Activated T-cell treated with anti-CD3 and anti-CD28 coated beads, Interleukin-2, amount 50 U/mL, for 24 hours (primary cell): Measurements from ENCODE around the gene APP.
"Not testable (repeated sequence)": the region's sequence is repeated elsewhere in the genome, so short reads cannot be mapped to it uniquely, and the experiment has no call there.

Source experiments
- DNase-seq: peaks from one replicate; pipeline ENCODE4 v3.0.0-alpha.2; 2020
- H3K27ac Mint-ChIP-seq: 2 replicates; pipeline ENCODE4 v1.8.0; 2020; ENCODE audit warnings: mild to moderate bottlenecking, mixed read lengths
- H3K27me3 Mint-ChIP-seq: 2 replicates; pipeline ENCODE4 v1.8.0; 2020; ENCODE audit warnings: mixed read lengths
- H3K36me3 Mint-ChIP-seq: 2 replicates; pipeline ENCODE4 v1.8.0; 2020; ENCODE audit warnings: low read depth, mixed read lengths
- H3K4me1 Mint-ChIP-seq: 2 replicates; pipeline ENCODE4 v1.8.0; 2020; ENCODE audit warnings: low read depth, mixed read lengths
- H3K4me3 Mint-ChIP-seq: 2 replicates; pipeline ENCODE4 v1.8.0; 2020; ENCODE audit warnings: mild to moderate bottlenecking, moderate library complexity, mixed read lengths
- H3K9me3 Mint-ChIP-seq: 2 replicates; pipeline ENCODE4 v1.8.0; 2020; ENCODE audit warnings: mixed read lengths

APP gene

DNA sequence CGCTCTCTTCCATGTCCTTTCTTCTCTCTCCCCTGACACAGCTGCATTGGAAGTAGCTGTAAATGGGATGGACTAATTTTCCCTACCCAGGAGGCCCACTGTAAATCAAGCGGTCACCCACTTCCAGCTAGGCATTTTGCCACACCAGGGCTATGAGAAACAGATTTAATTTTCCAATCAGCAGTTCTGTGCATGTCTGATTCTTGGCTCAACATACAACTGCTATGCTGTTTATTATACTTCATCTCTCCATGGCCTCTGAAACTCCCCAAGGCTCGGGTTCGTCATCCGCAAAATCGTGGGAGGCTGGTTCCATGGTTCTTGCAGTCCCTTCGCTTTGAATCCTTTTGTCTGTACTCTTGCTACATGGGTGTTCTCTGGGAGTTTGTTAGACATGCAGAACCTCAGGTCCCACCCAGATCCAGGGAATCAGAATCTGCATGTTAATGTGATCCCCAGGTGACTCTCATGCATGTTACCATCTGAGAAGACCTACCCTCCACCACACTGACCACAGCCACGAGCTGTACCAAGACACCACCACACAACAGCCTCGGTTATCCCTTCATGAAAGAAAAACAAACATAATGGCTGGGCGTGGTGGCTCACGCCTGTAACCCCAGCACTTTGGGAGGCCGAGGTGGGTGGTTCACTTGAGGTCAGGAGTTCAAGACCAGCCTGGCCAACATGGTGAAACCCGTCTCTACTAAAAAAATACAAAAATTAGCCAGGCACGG lies 245.3 kb downstream of the APP start:
- H3K27me3 Mint-ChIP-seq, result no peaks in the 10 kb centered on the region
- H3K36me3 Mint-ChIP-seq, result peaks cover 20% of the 10 kb centered on the region
- no peak overlapping the region for H3K27ac Mint-ChIP-seq

GRCh38 chr21:25918152-25918551 lies 252.4 kb downstream of the APP start:
- not testable (repeated sequence) for H3K9me3 Mint-ChIP-seq, H3K4me3 Mint-ChIP-seq, H3K27ac Mint-ChIP-seq, H3K27me3 Mint-ChIP-seq, DNase-seq, H3K4me1 Mint-ChIP-seq, H3K36me3 Mint-ChIP-seq

More for the DNA sequence above, 245.3 kb downstream of the APP start:
- H3K4me1 Mint-ChIP-seq, result no peaks in the 10 kb centered on the region
- DNase-seq, result no peak
- H3K9me3 Mint-ChIP-seq, result no peaks in the 10 kb centered on the region
- H3K4me3 Mint-ChIP-seq, result no peak overlapping the region

DNA sequence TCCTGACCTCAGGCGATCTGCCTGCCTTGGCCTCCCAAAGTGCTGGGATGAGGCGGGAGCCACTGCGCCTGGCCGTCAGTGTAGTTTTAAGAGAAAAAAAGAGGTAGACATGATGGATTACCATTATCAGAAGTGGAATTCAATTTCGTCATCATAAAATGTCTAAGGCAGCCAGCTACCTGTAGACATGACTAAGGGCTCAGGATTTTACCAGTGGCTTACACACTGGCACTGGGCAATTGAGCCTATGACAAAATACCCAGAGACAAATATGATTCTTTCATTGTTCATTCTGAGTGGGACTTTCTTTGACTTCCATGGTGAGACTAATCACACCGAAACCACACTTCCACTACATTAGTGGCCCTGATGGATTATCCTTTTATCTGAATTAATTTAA lies 254.3 kb downstream of the APP start:
- no peaks in the 10 kb centered on the region for H3K27me3 Mint-ChIP-seq
- H3K4me1 Mint-ChIP-seq, result no peaks in the 10 kb centered on the region
- peaks cover 10% of the 10 kb centered on the region for H3K36me3 Mint-ChIP-seq
- H3K4me3 Mint-ChIP-seq, result no peak overlapping the region
- H3K27ac Mint-ChIP-seq, result no peak overlapping the region
- DNase-seq, result no peak
- H3K9me3 Mint-ChIP-seq, result peaks cover 3% of the 10 kb centered on the region

DNA sequence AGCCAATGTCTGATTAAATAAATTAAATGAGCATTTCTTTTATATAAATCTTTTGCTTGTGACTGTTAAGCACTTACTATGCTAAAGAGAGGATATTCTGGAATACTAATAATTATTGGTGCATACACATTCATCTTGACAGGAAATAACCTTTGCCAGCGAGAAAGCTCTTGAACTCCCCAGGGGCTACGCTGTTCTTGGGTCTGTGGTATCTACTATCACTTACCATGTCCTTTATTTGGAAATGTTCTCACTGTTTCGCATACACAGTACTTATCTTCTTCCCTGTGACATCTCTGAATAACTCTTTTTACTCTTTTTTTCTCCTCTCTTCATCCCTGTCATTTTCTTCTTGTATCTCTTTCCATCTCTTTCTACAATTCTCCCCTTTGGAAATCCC lies 257.1 kb downstream of the APP start:
- DNase-seq, result no peak
- no peak overlapping the region for H3K27ac Mint-ChIP-seq
- H3K27me3 Mint-ChIP-seq, result no peaks in the 10 kb centered on the region
- no peak overlapping the region for H3K4me3 Mint-ChIP-seq
- peaks cover 3% of the 10 kb centered on the region for H3K9me3 Mint-ChIP-seq
- H3K4me1 Mint-ChIP-seq, result no peaks in the 10 kb centered on the region
- peaks cover 14% of the 10 kb centered on the region for H3K36me3 Mint-ChIP-seq

GRCh38 chr21:25912402-25912746 lies 258.2 kb downstream of the APP start:
- no peak for DNase-seq
- H3K27ac Mint-ChIP-seq, result no peak overlapping the region
- no peak overlapping the region for H3K4me3 Mint-ChIP-seq
- H3K27me3 Mint-ChIP-seq, result no peaks in the 10 kb centered on the region
- H3K36me3 Mint-ChIP-seq, result peaks cover 8% of the 10 kb centered on the region
- H3K4me1 Mint-ChIP-seq, result no peaks in the 10 kb centered on the region
- no peaks in the 10 kb centered on the region for H3K9me3 Mint-ChIP-seq

GRCh38 chr21:25911730-25912401 lies 258.7 kb downstream of the APP start:
- no peaks in the 10 kb centered on the region for H3K27me3 Mint-ChIP-seq
- DNase-seq, result no peak
- H3K27ac Mint-ChIP-seq, result no peak overlapping the region
- H3K4me3 Mint-ChIP-seq, result no peak overlapping the region
- H3K4me1 Mint-ChIP-seq, result no peaks in the 10 kb centered on the region
- H3K36me3 Mint-ChIP-seq, result peaks cover 8% of the 10 kb centered on the region
- H3K9me3 Mint-ChIP-seq, result no peaks in the 10 kb centered on the region

GRCh38 chr21:25910809-25911208 lies 259.8 kb downstream of the APP start:
- Mint-ChIP-seq H3K4me3 (no peak overlapping the region), H3K27me3 (no peaks in the 10 kb centered on the region), H3K36me3 (peaks cover 8% of the 10 kb centered on the region), H3K27ac (no peak overlapping the region), H3K4me1 (no peaks in the 10 kb centered on the region), H3K9me3 (no peaks in the 10 kb centered on the region)
- DNase-seq, result no peak

- DNase-seq, result no peak
- H3K27ac Mint-ChIP-seq, result no peak overlapping the region
- H3K27me3 Mint-ChIP-seq, result no peaks in the 10 kb centered on the region
- H3K4me3 Mint-ChIP-seq, result no peak overlapping the region
- no peaks in the 10 kb centered on the region for H3K9me3 Mint-ChIP-seq
- peaks cover 20% of the 10 kb centered on the region for H3K36me3 Mint-ChIP-seq
- H3K4me1 Mint-ChIP-seq, result no peaks in the 10 kb centered on the region
Measured at GRCh38 chr21:25909341-25909740, 261.2 kb downstream of the APP start.

DNA sequence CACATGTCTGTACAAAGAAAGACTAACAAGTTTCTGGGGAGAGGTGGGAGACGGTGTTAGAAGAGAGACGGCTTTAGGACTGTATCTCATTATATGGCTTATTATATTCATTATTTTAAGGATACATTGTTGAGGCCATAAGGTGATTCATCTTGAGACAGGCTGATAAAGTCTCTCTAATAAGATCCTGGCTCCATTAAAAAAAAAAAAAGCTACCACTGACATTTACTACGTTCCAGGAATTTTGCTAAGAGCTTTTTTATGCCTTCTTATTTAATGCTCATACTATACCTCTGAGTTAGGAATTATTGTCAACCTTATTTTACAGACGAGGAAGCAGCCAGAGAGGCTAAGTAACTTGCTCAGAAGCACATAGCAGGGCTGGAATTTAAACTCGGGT lies 262.1 kb downstream of the APP start:
- no peaks in the 10 kb centered on the region for H3K9me3 Mint-ChIP-seq
- no peak overlapping the region for H3K4me3 Mint-ChIP-seq
- no peaks in the 10 kb centered on the region for H3K27me3 Mint-ChIP-seq
- no peak overlapping the region for H3K27ac Mint-ChIP-seq
- H3K36me3 Mint-ChIP-seq, result peaks cover 29% of the 10 kb centered on the region
- H3K4me1 Mint-ChIP-seq, result no peaks in the 10 kb centered on the region
- no peak for DNase-seq

DNA sequence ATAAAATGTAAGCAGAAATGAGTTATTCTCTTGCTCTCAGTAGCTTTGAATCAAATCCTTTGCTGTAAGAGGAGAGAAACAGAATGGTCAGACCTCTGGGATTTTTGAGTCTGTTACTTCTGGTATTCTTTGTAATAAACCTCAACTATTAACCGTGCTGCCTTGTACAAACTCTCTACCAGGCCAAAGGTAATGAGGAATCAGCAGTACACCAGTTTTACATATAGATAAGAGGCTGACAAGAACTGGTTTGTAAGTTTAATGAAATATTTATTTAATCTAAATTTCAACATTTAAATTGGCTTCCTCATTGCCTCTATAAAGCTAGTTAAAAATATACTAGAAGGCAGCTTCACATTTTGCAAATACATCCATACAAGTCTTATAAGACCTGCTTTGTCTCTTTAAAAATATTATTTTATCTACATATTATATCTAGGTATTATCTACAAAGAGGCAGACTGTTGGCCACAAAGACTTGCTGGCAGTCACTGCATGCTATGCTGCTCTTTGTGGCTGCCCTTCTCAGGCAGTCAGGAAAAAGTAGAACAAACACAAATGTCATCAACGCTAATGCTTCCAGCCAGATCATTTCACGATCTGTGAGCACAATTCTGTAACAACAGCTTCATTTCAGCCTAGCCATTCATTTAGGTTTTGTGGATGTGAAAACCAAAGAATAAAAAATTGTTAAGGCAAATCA lies 262.8 kb downstream of the APP start:
- DNase-seq, result no peak
- H3K4me3 Mint-ChIP-seq, result no peak overlapping the region
- H3K9me3 Mint-ChIP-seq, result no peaks in the 10 kb centered on the region
- no peak overlapping the region for H3K27ac Mint-ChIP-seq
- no peaks in the 10 kb centered on the region for H3K27me3 Mint-ChIP-seq
- no peaks in the 10 kb centered on the region for H3K4me1 Mint-ChIP-seq
- H3K36me3 Mint-ChIP-seq, result peaks cover 31% of the 10 kb centered on the region

DNA sequence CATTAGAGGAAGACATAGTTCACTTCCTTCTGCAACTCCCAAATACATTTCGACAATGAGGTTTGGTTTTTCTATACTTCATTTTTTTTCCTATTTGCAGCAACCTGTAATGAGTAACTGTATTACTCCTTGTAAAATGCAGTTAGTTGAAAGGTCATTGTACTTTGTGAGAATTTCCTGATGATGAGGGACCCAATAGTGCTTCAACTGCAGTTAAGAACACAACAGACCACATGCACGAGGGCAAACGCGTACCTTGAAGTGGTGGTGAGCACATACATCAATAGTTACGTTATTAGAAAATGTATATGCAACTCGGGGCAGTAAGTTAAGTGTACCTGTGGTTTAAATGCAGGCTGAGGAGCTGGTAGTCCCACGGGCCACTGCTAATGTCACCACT lies 264.0 kb downstream of the APP start:
- H3K27ac Mint-ChIP-seq, result no peak overlapping the region
- no peaks in the 10 kb centered on the region for H3K27me3 Mint-ChIP-seq
- H3K4me3 Mint-ChIP-seq, result no peak overlapping the region
- peaks cover 29% of the 10 kb centered on the region for H3K36me3 Mint-ChIP-seq
- H3K4me1 Mint-ChIP-seq, result no peaks in the 10 kb centered on the region
- no peak for DNase-seq
- no peaks in the 10 kb centered on the region for H3K9me3 Mint-ChIP-seq

DNA sequence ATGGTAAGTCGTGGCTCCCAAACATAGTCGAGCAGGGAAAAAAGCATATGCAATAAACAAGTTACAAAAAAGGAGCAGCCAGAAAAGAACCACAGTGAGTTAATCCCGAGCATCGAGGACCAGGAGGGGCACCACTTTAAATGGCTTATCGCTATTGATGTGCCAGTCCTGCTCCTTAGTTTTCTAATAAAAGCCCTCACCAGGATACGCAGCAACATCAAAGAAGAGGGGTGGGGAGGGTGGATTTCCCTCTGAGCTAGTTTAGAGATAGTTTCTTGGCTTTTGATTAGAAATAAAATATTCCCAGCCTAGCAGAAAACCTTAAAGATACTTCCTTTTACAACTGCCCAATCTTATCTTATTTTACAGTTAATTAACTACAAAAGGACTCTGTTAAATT lies 265.4 kb downstream of the APP start:
- Mint-ChIP-seq H3K4me3 (no peak overlapping the region), H3K9me3 (no peaks in the 10 kb centered on the region), H3K36me3 (peaks cover 27% of the 10 kb centered on the region), H3K4me1 (no peaks in the 10 kb centered on the region), H3K27ac (no peak overlapping the region), H3K27me3 (no peaks in the 10 kb centered on the region)
- DNase-seq, result no peak

GRCh38 chr21:25904044-25904695 lies 266.4 kb downstream of the APP start:
- Mint-ChIP-seq H3K36me3 (peaks cover 23% of the 10 kb centered on the region), H3K27ac (no peak overlapping the region), H3K27me3 (no peaks in the 10 kb centered on the region), H3K9me3 (no peaks in the 10 kb centered on the region), H3K4me3 (no peak overlapping the region), H3K4me1 (no peaks in the 10 kb centered on the region)
- no peak for DNase-seq

DNA sequence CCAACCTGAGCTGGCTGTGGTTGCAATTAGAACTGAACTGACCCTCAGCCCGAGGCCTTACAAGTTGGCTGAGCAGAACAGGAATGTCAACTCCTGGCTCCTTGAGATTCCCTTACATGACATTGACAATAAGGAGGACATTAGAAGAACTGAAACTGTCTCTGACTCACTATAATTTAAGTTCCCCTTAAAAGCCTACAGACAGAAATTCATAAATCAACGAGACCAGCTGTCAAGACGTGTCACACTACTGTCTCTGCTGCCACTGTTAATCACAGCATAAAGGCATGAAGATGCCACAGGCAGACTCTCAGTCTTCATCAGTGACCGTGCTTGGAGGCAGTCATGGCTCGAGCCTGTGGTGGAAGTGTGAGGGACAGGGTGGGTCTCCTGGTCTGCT lies 267.0 kb downstream of the APP start:
- Mint-ChIP-seq H3K4me1 (no peaks in the 10 kb centered on the region), H3K4me3 (no peak overlapping the region), H3K27ac (no peak overlapping the region), H3K27me3 (no peaks in the 10 kb centered on the region), H3K36me3 (peaks cover 23% of the 10 kb centered on the region), H3K9me3 (no peaks in the 10 kb centered on the region)
- DNase-seq, result no peak
